ENCODE measurements around the gene SEMA4D.

Gene SEMA4D

GRCh38 chr9:89363311-89363670, 134.6 kb downstream of the SEMA4D start:
- TF ChIP-seq YY1 (IDR thresholded peaks at IDR 0.05; ENCODE audit: low read depth) (no peak), RAD21 (IDR thresholded peaks at IDR 0.05; ENCODE audit: low read depth) (no peak), REST (IDR thresholded peaks at IDR 0.05; ENCODE audit: low read depth) (no peak), CEBPB (IDR thresholded peaks at IDR 0.05) (no peak), FOXM1 (IDR thresholded peaks at IDR 0.05; ENCODE audit: borderline replicate concordance, low read depth) (no peak), ZBTB7A (IDR thresholded peaks at IDR 0.05; ENCODE audit: low read depth) (no peak), TCF12 (IDR thresholded peaks at IDR 0.05; ENCODE audit: low read depth) (no peak), NFIC (IDR thresholded peaks at IDR 0.05) (no peak), USF1 (IDR thresholded peaks at IDR 0.05) (no peak), TAF1 (IDR thresholded peaks at IDR 0.05; ENCODE audit: low read depth) (no peak), CREB1 (IDR thresholded peaks at IDR 0.05; ENCODE audit: low read depth) (no peak), TEAD4 (IDR thresholded peaks at IDR 0.05) (no peak), MAX (IDR thresholded peaks at IDR 0.05) (no peak)

GRCh38 chr9:89362647-89363310, 135.1 kb downstream of the SEMA4D start:
- TF ChIP-seq FOXM1 (IDR thresholded peaks at IDR 0.05; ENCODE audit: borderline replicate concordance, low read depth) (no peak), CREB1 (IDR thresholded peaks at IDR 0.05; ENCODE audit: low read depth) (no peak), YY1 (IDR thresholded peaks at IDR 0.05; ENCODE audit: low read depth) (no peak), CEBPB (IDR thresholded peaks at IDR 0.05) (no peak), REST (IDR thresholded peaks at IDR 0.05; ENCODE audit: low read depth) (no peak), USF1 (IDR thresholded peaks at IDR 0.05) (no peak), EP300 (IDR thresholded peaks at IDR 0.05; ENCODE audit: borderline replicate concordance) (no peak), TAF1 (IDR thresholded peaks at IDR 0.05; ENCODE audit: low read depth) (no peak), NFIC (IDR thresholded peaks at IDR 0.05) (no peak), ZBTB7A (IDR thresholded peaks at IDR 0.05; ENCODE audit: low read depth) (no peak), MAX (IDR thresholded peaks at IDR 0.05) (no peak), TEAD4 (IDR thresholded peaks at IDR 0.05) (no peak), EGR1 (IDR thresholded peaks at IDR 0.05) (no peak), TCF12 (IDR thresholded peaks at IDR 0.05; ENCODE audit: low read depth) (no peak), RAD21 (IDR thresholded peaks at IDR 0.05; ENCODE audit: low read depth) (no peak)

- no peak for TF ChIP-seq NFIC (IDR thresholded peaks at IDR 0.05)
- no peak for TF ChIP-seq USF1 (IDR thresholded peaks at IDR 0.05)
- no peak for TF ChIP-seq TAF1 (IDR thresholded peaks at IDR 0.05; ENCODE audit: low read depth)
- TF ChIP-seq MAX (IDR thresholded peaks at IDR 0.05), result no peak
- TF ChIP-seq EGR1 (IDR thresholded peaks at IDR 0.05), result no peak
- TF ChIP-seq TCF12 (IDR thresholded peaks at IDR 0.05; ENCODE audit: low read depth), result no peak
- TF ChIP-seq EP300 (IDR thresholded peaks at IDR 0.05; ENCODE audit: borderline replicate concordance), result no peak
- TF ChIP-seq FOXM1 (IDR thresholded peaks at IDR 0.05; ENCODE audit: borderline replicate concordance, low read depth), result no peak
- TF ChIP-seq ZBTB7A (IDR thresholded peaks at IDR 0.05; ENCODE audit: low read depth), result no peak
- TF ChIP-seq YY1 (IDR thresholded peaks at IDR 0.05; ENCODE audit: low read depth), result no peak
- TF ChIP-seq REST (IDR thresholded peaks at IDR 0.05; ENCODE audit: low read depth), result no peak
- no peak for TF ChIP-seq CEBPB (IDR thresholded peaks at IDR 0.05)
- no peak for TF ChIP-seq RAD21 (IDR thresholded peaks at IDR 0.05; ENCODE audit: low read depth)
Observed at GRCh38 chr9:89361816-89362646, 135.9 kb downstream of the SEMA4D start.

All from Ishikawa (cell line).